Neural cell (in vitro differentiated cells): ENCODE results near the gene RANGAP1. TPM values are rescaled to one million over a fixed set of nuclear protein-coding genes. Genes with fewer than 3 reads are reported as not detected.

Experiments used
- H2AFZ ChIP-seq: fragments of 200-600, 300-800 bp; sonication (generic), shearing (Covaris generic); 2 replicates; pipeline ENCODE4 v1.6.0; 2014; ENCODE audit warnings: low read depth, mild to moderate bottlenecking, antibody characterized with exemption, low read length, moderate library complexity
- H3F3A ChIP-seq: fragments of 200-600 bp; shearing (Covaris generic); 2 replicates; pipeline ENCODE4 v1.6.1; 2016; ENCODE audit warnings: mild to moderate bottlenecking, moderate library complexity, mixed read lengths, antibody characterized with exemption, low read length; ENCODE audit not compliant: insufficient read depth, poor library complexity, severe bottlenecking
- H3K27ac ChIP-seq: fragments of 200-600, 300-800 bp; sonication (generic), shearing (Covaris generic); 2 replicates; pipeline ENCODE4 v1.5.1; 2014; ENCODE audit warnings: mild to moderate bottlenecking, low read length, moderate library complexity
- H3K27me3 ChIP-seq: fragments of 300-800, 200-600 bp; sonication (generic), shearing (Covaris generic); 2 replicates; pipeline ENCODE4 v1.6.0; 2014; ENCODE audit warnings: mild to moderate bottlenecking, low read depth, low read length, moderate library complexity; ENCODE audit not compliant: insufficient read depth
- H3K36me3 ChIP-seq: fragments of 300-800, 200-600 bp; sonication (generic), shearing (Covaris generic); 2 replicates; pipeline ENCODE4 v1.5.1; 2014; ENCODE audit warnings: mild to moderate bottlenecking, antibody characterized with exemption, low read length, moderate library complexity; ENCODE audit not compliant: insufficient read depth
- H3K4me2 ChIP-seq: fragments of 300-800, 200-600 bp; sonication (generic), shearing (Covaris generic); 2 replicates; pipeline ENCODE4 v1.6.0; 2014; ENCODE audit warnings: mild to moderate bottlenecking, low read length
- H3K4me3 ChIP-seq: fragments of 300-800, 200-600 bp; sonication (generic), shearing (Covaris generic); 2 replicates; pipeline ENCODE4 v1.5.1; 2014; ENCODE audit warnings: mild to moderate bottlenecking, low read length, moderate library complexity
- H3K79me2 ChIP-seq: fragments of 200-600 bp; shearing (Covaris generic); replicated peaks from 2 replicates; pipeline ENCODE4 v1.6.0; 2014; ENCODE audit warnings: mild to moderate bottlenecking, low read length, moderate library complexity; ENCODE audit not compliant: insufficient read depth
- H3K9ac ChIP-seq: fragments of 300-800, 200-600 bp; sonication (generic), shearing (Covaris generic); 2 replicates; pipeline ENCODE4 v1.6.1; 2016; ENCODE audit warnings: mild to moderate bottlenecking, low read length, mixed read lengths
- H3K9me2 ChIP-seq: fragments of 200-600 bp; shearing (Covaris generic); 2 replicates; pipeline ENCODE4 v1.6.1; 2016; ENCODE audit warnings: mild to moderate bottlenecking, low read length, mixed read lengths; ENCODE audit not compliant: insufficient read depth
- H3K9me3 ChIP-seq: fragments of 200-600, 300-800 bp; sonication (generic), shearing (Covaris generic); 2 replicates; pipeline ENCODE4 v1.6.1; 2016; ENCODE audit warnings: mild to moderate bottlenecking, mixed run types, low read length, moderate library complexity, mixed read lengths
- H4K20me1 ChIP-seq: fragments of 200-600 bp; shearing (Covaris generic); 2 replicates; pipeline ENCODE4 v1.6.1; 2016; ENCODE audit warnings: mild to moderate bottlenecking, mixed run types; ENCODE audit not compliant: insufficient read depth
- EP300 ChIP-seq: fragments of 450-650 bp; conservative IDR thresholded peaks from 2 replicates; pipeline ENCODE4 v1.6.1; 2014; ENCODE audit warnings: antibody characterized with exemption, mild to moderate bottlenecking, moderate library complexity; ENCODE audit not compliant: poor library complexity, severe bottlenecking
- EZH2 ChIP-seq: fragments of 200-600, 300-800 bp; shearing (Covaris generic), sonication (generic); IDR thresholded peaks from 2 replicates; pipeline ENCODE4 v1.6.1; 2014; ENCODE audit warnings: antibody characterized with exemption, low read length, borderline replicate concordance, mild to moderate bottlenecking; ENCODE audit not compliant: insufficient read depth, poor library complexity, severe bottlenecking
- MXI1 ChIP-seq: fragments of 450-650 bp; conservative IDR thresholded peaks from 2 replicates; pipeline ENCODE4 v1.6.1; 2014; ENCODE audit warnings: antibody characterized with exemption, mild to moderate bottlenecking; ENCODE audit not compliant: poor library complexity, severe bottlenecking
- POLR2AphosphoS5 ChIP-seq: IDR thresholded peaks from 2 replicates; pipeline ENCODE4 v1.6.1; 2012
- RAD21 ChIP-seq: fragments of 450-650 bp; conservative IDR thresholded peaks from 2 replicates; pipeline ENCODE4 v1.6.1; 2014; ENCODE audit warnings: antibody characterized with exemption, mild to moderate bottlenecking, moderate library complexity
- SMC3 ChIP-seq: fragments of 450-650 bp; conservative IDR thresholded peaks from 2 replicates; pipeline ENCODE4 v1.6.1; 2014; ENCODE audit warnings: antibody characterized with exemption, mild to moderate bottlenecking, moderate library complexity; ENCODE audit not compliant: poor library complexity
- TAF1 ChIP-seq: IDR thresholded peaks from 2 replicates; pipeline ENCODE4 v1.6.1; 2012; ENCODE audit warnings: low read depth
- polyA plus RNA-seq: library from polyadenylated mRNA; depleted of rRNA; stranded (reverse); fragments of >200 nt; gene quantifications from 2 replicates; pipeline ENCODE4 v1.2.3, GENCODE V29; 2014
- TF ChIP-seq, protein P1 (sequence below): IDR thresholded peaks from 2 replicates; pipeline ENCODE4 v1.6.1; 2012; ENCODE audit warnings: borderline replicate concordance
- TF ChIP-seq, protein P2 (sequence below): fragments of 450-650 bp; IDR thresholded peaks from 2 replicates; pipeline ENCODE4 v1.5.1; 2014; ENCODE audit warnings: antibody characterized with exemption, mild to moderate bottlenecking, moderate library complexity; ENCODE audit not compliant: poor library complexity, severe bottlenecking

The RANGAP1 gene
- polyA plus RNA-seq, 1 donor from 2014 or later, result 48.6 TPM

DNA sequence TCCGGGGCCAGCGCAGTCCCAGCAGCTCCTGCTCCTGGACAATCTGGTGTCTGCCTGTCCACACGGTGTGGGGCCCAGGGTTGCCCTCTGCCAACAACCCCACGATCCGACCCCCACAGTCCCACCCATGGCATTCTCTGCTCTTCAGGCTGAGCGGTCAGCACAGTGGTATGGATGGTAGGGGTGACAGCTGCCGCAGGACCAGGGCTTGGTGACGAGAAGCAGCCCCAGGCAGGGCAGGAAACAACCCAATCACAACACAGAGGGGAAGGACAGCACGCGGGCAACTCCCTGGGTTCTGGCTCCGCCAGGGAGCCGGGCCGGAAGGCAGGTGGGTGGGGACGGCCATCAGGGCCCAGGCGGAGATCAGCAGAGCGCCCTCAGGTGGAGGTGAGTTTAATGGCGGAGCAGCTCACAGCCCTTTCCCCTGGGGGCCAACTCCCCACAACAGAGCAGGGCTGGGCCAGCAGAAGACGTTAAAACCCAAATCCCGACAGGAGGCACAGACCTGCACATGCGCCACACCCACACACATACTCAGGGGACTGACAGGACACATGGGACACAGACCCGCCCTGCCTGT is 40.0 kb downstream of the RANGAP1 start:
- Histone ChIP-seq H3K9ac (no peak overlapping the region), H3K9me3 (no peaks in the 10 kb centered on the region), H3K27ac (no peak overlapping the region), H3K27me3 (no peaks in the 10 kb centered on the region), H3K9me2 (no peaks in the 10 kb centered on the region), H3K79me2 (no peaks in the 10 kb centered on the region), H3K4me3 (no peak overlapping the region), H4K20me1 (no peaks in the 10 kb centered on the region), H3F3A (no peaks in the 10 kb centered on the region), H2AFZ (no peak overlapping the region), H3K4me2 (no peak overlapping the region), H3K36me3 (no peaks in the 10 kb centered on the region)
- no peak for TF ChIP-seq MXI1
- no peak for TF ChIP-seq EP300
- TF ChIP-seq, protein P1, sequence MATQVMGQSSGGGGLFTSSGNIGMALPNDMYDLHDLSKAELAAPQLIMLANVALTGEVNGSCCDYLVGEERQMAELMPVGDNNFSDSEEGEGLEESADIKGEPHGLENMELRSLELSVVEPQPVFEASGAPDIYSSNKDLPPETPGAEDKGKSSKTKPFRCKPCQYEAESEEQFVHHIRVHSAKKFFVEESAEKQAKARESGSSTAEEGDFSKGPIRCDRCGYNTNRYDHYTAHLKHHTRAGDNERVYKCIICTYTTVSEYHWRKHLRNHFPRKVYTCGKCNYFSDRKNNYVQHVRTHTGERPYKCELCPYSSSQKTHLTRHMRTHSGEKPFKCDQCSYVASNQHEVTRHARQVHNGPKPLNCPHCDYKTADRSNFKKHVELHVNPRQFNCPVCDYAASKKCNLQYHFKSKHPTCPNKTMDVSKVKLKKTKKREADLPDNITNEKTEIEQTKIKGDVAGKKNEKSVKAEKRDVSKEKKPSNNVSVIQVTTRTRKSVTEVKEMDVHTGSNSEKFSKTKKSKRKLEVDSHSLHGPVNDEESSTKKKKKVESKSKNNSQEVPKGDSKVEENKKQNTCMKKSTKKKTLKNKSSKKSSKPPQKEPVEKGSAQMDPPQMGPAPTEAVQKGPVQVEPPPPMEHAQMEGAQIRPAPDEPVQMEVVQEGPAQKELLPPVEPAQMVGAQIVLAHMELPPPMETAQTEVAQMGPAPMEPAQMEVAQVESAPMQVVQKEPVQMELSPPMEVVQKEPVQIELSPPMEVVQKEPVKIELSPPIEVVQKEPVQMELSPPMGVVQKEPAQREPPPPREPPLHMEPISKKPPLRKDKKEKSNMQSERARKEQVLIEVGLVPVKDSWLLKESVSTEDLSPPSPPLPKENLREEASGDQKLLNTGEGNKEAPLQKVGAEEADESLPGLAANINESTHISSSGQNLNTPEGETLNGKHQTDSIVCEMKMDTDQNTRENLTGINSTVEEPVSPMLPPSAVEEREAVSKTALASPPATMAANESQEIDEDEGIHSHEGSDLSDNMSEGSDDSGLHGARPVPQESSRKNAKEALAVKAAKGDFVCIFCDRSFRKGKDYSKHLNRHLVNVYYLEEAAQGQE, result no peak
- no peak for TF ChIP-seq TAF1
- no peak for TF ChIP-seq EZH2
- no peak for TF ChIP-seq RAD21
- TF ChIP-seq, protein P2, sequence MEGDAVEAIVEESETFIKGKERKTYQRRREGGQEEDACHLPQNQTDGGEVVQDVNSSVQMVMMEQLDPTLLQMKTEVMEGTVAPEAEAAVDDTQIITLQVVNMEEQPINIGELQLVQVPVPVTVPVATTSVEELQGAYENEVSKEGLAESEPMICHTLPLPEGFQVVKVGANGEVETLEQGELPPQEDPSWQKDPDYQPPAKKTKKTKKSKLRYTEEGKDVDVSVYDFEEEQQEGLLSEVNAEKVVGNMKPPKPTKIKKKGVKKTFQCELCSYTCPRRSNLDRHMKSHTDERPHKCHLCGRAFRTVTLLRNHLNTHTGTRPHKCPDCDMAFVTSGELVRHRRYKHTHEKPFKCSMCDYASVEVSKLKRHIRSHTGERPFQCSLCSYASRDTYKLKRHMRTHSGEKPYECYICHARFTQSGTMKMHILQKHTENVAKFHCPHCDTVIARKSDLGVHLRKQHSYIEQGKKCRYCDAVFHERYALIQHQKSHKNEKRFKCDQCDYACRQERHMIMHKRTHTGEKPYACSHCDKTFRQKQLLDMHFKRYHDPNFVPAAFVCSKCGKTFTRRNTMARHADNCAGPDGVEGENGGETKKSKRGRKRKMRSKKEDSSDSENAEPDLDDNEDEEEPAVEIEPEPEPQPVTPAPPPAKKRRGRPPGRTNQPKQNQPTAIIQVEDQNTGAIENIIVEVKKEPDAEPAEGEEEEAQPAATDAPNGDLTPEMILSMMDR, result no peak
- TF ChIP-seq SMC3, result no peak
- no peak for TF ChIP-seq POLR2AphosphoS5

DNA sequence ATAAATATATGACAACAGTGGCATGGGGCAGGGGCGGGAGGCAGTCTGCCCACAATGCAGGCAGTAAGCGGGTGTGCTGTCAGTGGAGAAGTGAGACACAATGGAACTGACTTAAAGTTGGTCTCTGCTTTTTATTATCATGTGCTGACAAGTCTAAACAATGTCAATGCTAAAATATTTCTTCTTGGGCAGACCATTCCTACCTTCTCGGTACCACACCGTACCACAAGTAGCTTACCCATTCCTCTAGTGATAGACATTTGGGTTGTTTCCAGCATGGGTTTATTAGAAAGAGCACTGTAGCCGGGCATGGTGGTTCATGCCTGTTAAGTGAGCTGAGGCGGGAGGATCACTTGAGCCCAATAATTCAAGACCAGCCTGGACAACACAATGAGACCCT is 42.6 kb downstream of the RANGAP1 start:
- Histone ChIP-seq H3K9ac (no peak overlapping the region), H3K36me3 (no peaks in the 10 kb centered on the region), H3K79me2 (no peaks in the 10 kb centered on the region), H3K27me3 (no peaks in the 10 kb centered on the region), H3K27ac (no peak overlapping the region), H3F3A (no peaks in the 10 kb centered on the region), H3K4me3 (no peak overlapping the region), H3K9me3 (no peaks in the 10 kb centered on the region), H3K4me2 (no peak overlapping the region), H3K9me2 (no peaks in the 10 kb centered on the region), H2AFZ (no peak overlapping the region), H4K20me1 (no peaks in the 10 kb centered on the region)
- TF ChIP-seq TAF1 (no peak), SMC3 (no peak), EZH2 (no peak), RAD21 (no peak)
- TF ChIP-seq, protein P1, result no peak
